GM19372 (cell line): Measurements from ENCODE around the gene ZBTB5.
"Not testable (repeated sequence)": the region's sequence is repeated elsewhere in the genome, so short reads cannot be mapped to it uniquely, and the experiment has no call there.

Experiments
- ATAC-seq: cut with Tn5 transposase; IDR thresholded peaks from one replicate; pipeline ENCODE4 v1.9.1; 2021; ENCODE audit warnings: mild to moderate bottlenecking, low read depth, moderate library complexity; ENCODE audit not compliant: unreplicated experiment

ZBTB5 gene

DNA sequence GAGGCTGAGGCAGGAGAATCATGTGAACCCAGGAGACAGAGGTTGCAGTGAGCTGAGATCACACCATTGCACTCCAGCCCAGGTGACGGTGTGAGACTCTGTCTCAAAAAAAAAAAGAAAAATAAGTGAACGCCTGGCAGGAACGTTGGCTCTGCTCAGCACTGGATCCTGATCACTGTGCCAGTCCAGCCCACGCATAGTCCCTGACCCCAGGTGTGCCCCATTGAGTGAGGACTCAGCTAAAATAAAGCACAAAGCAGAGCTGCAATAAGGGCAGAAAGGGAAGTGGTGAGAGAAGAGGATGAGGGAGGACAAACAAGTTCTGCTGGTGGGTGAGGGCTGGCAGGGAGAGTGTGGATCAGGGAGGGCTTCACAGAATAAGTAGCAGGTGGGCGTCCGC, 38.4 kb downstream of the ZBTB5 start:
- no peak for ATAC-seq

DNA sequence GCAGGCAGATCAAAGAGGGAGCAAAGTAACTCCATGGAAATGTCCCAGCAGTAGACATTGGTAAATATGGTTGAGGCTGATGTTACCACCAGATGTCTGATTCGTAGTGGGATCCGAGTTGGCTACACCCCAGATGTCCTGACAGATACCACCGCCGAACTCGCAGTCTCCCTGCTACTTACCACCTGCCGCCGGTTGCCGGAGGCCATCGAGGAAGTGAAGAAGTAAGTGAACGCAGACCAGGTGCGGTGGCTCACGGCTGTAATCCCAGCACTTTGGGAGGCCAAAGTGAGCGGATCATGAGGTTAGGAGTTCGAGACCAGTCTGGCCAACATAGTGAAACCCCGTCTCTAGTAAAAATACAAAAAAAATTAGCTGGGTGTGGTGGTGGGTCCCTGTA, 38.8 kb downstream of the ZBTB5 start:
- not testable (repeated sequence) for ATAC-seq

DNA sequence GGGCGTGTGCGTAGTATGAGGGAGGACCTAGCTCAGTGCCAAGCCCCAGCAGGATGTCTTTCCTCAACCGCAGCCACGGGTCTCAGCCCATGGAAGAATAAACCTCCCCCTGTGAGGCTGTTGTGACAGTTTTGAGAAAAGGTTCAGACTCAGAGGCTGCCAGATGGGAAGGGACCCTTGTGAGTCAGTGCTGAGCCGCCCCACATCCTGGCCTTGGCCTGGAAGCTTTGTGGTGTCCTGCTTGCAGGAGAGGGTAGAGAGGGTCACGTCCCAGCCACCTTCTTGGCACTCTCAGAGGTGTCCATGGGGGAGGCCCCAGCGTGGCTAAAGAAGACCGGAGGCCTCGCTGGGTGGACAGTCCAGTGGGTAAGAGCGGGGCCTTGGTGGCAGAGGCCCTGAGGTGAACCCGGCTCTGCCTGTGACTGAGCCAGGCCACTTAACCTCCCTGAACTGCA, 39.9 kb downstream of the ZBTB5 start:
- ATAC-seq = no peak

GRCh38 chr9:37424686-37425297, 40.5 kb downstream of the ZBTB5 start:
- no peak for ATAC-seq

DNA sequence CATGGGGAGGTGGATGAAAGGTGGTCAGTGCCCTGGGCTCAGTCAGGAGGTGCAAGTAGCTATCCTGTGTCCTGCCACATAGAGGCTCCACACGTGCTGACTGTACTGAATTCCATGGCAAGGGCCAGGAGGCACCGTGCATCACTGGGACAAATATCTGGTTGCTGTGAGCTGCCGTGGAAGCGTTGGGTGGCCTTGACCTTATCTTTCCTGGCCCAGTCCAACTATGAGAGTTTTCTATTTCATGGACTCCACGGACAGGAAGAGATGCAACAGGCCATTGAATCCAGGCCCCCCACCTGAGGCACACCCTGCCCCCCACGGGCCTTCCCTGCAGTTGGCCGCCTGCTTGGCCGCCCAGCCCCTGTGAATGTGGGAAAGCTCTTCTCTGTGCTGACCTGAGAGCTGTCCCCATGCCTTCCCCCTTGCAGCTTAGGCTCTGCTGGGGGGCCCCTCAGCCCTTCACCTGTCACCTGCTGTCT, 41.0 kb downstream of the ZBTB5 start:
- ATAC-seq = no peak

GRCh38 chr9:37423508-37423907, 41.7 kb downstream of the ZBTB5 start:
- ATAC-seq = no peak

DNA sequence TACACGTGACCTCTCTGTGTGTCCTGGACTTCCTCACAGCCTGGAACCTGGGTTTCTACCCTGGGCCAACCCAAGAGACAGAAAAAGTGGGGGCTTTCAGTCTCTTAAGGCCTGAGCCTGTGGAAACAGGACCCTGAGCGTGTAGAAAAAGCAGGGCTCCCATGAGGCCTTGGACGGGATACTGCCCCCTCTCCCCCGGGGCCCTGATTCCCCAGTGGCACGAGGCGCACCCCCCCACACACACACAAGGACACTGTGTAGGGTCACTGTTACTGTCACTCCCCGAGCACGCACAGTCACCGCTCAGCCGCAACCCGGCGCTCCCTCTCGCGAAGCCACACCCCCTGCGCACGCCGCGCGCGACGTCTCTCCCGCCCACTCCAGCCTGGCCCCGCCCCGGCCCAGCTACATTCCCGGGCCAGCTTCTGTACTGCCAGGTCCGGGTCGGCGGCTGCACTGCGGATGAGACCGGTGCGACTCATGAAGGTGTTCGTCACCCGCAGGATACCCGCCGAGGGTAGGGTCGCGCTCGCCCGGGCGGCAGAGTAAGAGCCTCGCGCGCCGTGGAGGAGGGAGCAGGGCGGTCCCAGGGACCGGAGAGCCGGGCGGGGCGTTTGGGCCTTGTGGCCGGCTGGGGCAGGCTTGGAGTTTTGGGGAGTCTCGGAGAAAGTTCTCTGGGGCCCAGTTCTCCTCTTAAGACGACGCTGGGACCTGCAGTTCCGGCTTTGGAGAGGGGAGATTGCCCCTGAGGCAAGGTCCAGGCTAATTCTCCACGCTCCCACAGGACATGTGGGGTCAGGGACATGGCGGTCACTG, 42.8 kb downstream of the ZBTB5 start, which contains the start of gene GRHPR:
Gene GRHPR, plus strand, starts transcription at position 408 of the 816 bp plus-strand sequence. Its CDS starts 55 bp downstream, at position 463.
- peak; percentile 96 for ATAC-seq

GRCh38 chr9:37421914-37422288, 43.3 kb downstream of the ZBTB5 start:
- ATAC-seq = peak; percentile 36

- no peak for ATAC-seq
Measured at GRCh38 chr9:37420271-37421215, 44.7 kb downstream of the ZBTB5 start.

- ATAC-seq = no peak
Measured at GRCh38 chr9:37419204-37419603, 46.0 kb downstream of the ZBTB5 start.

DNA sequence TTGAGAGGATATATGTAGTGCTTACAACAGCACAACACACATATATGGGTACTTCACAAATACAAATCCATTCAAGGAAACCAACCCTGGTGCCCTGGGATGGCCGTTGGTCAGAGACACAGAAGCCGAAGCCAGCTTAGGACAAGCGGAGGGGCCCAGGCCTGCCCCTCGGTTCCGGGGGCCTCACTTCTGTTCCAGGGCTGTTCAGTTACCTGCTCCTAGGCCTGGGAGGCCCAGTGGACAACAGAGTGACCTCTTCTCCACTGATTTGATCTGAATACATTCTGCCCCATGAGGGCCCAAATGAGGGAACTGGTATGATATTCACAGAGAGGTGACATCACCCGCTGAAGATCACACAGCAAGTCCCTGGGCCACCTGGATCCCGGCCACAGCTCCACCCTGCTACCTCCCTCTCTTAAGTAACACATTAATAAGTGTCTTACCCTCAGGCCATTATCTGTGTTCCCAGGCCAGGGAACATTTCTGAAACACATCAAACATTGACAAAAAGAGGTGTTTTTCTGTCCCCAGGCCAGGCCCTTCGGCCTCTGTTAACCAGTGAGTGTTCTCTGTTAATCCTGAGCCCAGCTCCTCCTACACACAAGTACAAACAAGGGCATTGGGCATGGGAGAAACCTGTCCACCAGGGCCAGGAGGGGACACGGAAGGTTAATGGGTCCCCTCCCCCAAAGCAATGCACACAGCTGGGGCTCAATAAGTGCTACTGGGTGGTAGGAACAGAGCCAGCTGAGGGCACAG, 47.2 kb downstream of the ZBTB5 start:
- no peak for ATAC-seq

DNA sequence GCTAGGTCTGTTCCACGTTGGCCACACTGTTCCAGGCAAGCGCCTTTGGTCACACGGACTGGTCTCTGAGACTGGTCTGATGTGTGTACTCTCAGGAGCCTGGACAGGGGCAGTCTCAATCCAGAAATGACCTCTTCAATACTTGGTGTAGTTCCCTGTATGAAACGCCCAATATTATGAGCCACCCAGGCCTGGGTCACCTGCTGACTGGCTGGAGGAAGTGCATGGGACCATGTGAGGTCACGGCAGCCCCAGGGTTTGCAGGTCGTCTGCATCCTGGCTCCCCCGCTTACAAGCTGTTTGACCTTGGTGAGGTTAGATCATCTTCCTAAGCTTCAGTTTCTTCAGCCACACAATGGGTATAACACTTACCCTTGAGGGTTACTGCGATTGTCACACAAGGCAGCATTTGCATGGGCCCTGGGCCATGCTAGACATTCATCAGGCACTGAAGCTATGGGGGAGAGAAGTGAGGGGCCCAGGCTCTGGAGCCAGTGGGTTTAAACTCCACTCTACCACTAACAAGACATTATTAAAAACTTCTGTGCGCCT, 47.9 kb downstream of the ZBTB5 start:
- no peak for ATAC-seq

DNA sequence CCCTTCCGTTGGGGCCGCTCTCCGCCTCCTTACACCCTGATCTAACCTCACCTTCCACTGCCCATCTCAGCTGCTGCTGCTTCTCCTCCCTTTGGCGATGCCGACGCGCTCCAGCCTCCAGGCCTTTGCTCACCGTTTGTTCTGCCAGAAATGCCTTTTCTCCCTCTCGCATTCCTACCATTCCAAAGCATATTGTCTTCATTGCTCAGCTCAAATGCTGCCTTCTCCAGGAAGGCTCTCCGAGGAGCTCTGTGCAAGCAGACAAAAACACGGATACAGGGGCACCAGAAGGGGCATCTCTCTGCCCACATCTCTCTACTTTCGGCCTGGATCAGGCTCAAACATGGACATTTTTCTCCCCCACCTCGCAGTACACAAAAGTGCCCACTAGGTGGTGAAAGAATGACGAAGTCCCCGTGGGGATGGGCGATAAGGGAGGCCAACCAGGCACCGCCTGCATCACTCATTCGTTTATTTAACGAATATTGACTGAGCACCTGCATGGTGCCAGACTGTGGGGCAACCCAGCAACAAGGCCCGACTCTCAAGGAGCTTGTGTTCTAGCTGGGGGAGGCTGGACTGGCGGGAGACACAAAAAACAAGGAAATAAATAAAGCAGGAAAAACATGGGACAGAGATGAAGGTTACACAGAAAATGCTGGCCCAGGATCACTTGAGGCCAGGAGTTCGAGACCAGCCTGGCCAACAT, 50.1 kb downstream of the ZBTB5 start:
- ATAC-seq = no peak

GRCh38 chr9:37414503-37414943, 50.7 kb downstream of the ZBTB5 start:
- no peak for ATAC-seq

- ATAC-seq = no peak
Measured at GRCh38 chr9:37413311-37413710, 51.9 kb downstream of the ZBTB5 start.

DNA sequence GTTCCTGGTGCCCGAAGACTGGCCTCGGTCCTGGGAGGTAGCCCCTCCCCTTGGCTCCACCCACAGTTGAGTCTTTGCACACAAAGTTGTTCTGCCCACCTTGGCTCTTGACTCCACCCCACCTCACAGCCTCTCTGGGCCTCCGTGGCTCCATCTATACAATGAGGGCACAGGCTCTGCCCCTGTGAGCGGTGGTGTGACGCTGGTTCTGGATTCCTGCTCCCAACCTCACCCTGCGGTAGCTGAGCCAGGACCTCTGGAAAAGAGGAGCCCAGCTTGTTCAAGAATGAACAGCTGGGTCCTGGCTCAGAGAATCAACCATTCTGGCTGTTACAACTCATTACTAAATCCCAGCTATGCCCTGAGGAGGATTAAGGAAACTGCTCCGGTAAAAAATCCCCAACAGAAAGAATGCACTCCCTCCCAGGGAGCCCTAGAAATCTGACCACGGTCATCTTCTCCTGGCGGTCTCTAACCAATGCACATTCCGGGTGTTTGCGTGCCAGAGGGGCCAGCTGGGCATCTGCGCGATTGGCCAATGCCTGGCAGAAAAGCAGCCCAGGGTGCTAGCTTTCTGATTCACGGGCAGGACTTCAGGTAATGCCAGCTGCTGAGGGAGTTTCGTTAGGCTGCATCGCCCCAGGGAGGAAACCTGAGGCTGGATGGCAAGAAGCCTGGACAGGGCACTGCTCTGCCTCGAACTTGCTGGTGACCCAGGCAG, 52.7 kb downstream of the ZBTB5 start:
- no peak for ATAC-seq

DNA sequence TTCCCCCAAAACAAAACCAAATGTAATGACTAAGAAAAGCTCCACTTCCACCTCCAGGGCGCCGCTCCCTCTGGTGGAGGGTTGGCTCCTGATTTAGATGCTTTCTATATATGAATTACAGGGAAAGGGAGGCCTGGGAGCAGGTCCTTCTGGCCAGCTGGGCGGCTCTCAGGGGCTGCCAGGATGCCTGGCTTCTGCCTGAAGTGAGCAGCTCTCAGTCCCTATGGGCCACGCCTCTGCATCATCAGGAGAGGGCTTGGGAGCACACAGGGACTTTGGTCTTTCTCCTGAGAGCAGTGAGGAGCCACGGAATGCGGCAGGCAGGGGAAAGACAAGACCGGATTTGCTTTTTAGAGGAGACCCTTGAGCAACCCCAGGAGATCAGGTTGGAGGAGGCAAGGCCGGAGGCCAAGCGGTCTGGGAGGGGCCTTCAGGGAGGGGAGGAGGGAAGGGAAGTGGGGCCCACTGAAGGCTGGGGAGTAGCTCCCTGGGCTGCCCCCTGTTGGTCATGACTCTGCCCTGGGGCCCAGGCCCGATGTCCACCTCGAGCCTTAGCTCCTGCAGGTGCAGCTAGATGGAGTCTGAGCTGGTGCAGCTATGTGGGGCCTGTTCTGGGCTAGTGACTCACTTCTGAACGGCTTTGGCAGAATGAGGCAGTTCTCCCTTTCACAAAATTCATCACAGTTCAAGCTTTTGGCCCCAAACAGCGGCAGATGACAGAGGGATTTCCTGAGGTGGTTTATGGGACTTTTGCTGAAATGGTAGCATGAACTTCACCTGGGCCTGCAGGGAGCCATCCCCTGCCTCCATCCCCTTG, 54.1 kb downstream of the ZBTB5 start:
- ATAC-seq = no peak
